ENCODE measurements around the gene EPHB1.
A peak's percentile ranks its signal among the peaks of the same experiment; 100 is the strongest.

The EPHB1 gene

GRCh38 chr3:134809427-134810051 lies 14.5 kb downstream of the EPHB1 start:
- no peak for DNase-seq (ENCODE audit: low spot score)

GRCh38 chr3:134810052-134810435 lies 15.0 kb downstream of the EPHB1 start:
- no peak for DNase-seq (ENCODE audit: low spot score)

- no peak for DNase-seq (ENCODE audit: low spot score)
Measured at GRCh38 chr3:134810850-134811249, 15.8 kb downstream of the EPHB1 start.

GRCh38 chr3:134813618-134814017 lies 18.6 kb downstream of the EPHB1 start:
- DNase-seq (ENCODE audit: low spot score), result no peak

GRCh38 chr3:134815519-134815918 lies 20.5 kb downstream of the EPHB1 start:
- DNase-seq (ENCODE audit: low spot score), result no peak

GRCh38 chr3:134816623-134817022 lies 21.6 kb downstream of the EPHB1 start:
- no peak for DNase-seq (ENCODE audit: low spot score)

- no peak for DNase-seq (ENCODE audit: low spot score)
Measured at GRCh38 chr3:134817297-134817696, 22.2 kb downstream of the EPHB1 start.

GRCh38 chr3:134820994-134821393 lies 25.9 kb downstream of the EPHB1 start:
- no peak for DNase-seq (ENCODE audit: low spot score)

- no peak for DNase-seq (ENCODE audit: low spot score)
Measured at GRCh38 chr3:134822090-134822489, 27.0 kb downstream of the EPHB1 start.

- no peak for DNase-seq (ENCODE audit: low spot score)
Measured at GRCh38 chr3:134823679-134824078, 28.6 kb downstream of the EPHB1 start.

GRCh38 chr3:134824791-134825190 lies 29.7 kb downstream of the EPHB1 start:
- no peak for DNase-seq (ENCODE audit: low spot score)

GRCh38 chr3:134827213-134827612 lies 32.2 kb downstream of the EPHB1 start:
- no peak for DNase-seq (ENCODE audit: low spot score)

- no peak for DNase-seq (ENCODE audit: low spot score)
Measured at GRCh38 chr3:134829721-134830120, 34.7 kb downstream of the EPHB1 start.

GRCh38 chr3:134832585-134832984 lies 37.5 kb downstream of the EPHB1 start:
- DNase-seq (ENCODE audit: low spot score), result no peak

GRCh38 chr3:134833453-134834163 lies 38.5 kb downstream of the EPHB1 start:
- DNase-seq (ENCODE audit: low spot score), result no peak

- DNase-seq (ENCODE audit: low spot score), result no peak
Measured at GRCh38 chr3:134836921-134837320, 41.9 kb downstream of the EPHB1 start.

- DNase-seq (ENCODE audit: low spot score), result no peak
Measured at GRCh38 chr3:134838599-134838998, 43.5 kb downstream of the EPHB1 start.

GRCh38 chr3:134839422-134839821 lies 44.4 kb downstream of the EPHB1 start:
- no peak for DNase-seq (ENCODE audit: low spot score)

- DNase-seq (ENCODE audit: low spot score), result no peak
Measured at GRCh38 chr3:134839990-134840389, 44.9 kb downstream of the EPHB1 start.

GRCh38 chr3:134840459-134840858 lies 45.4 kb downstream of the EPHB1 start:
- DNase-seq (ENCODE audit: low spot score), result no peak

GRCh38 chr3:134846084-134846483 lies 51.0 kb downstream of the EPHB1 start:
- no peak for DNase-seq (ENCODE audit: low spot score)

GRCh38 chr3:134846911-134847317 lies 51.9 kb downstream of the EPHB1 start:
- peak; percentile 89 for DNase-seq (ENCODE audit: low spot score)

GRCh38 chr3:134847349-134847748 lies 52.3 kb downstream of the EPHB1 start:
- no peak for DNase-seq (ENCODE audit: low spot score)

- DNase-seq (ENCODE audit: low spot score), result no peak
Measured at GRCh38 chr3:134849561-134849960, 54.5 kb downstream of the EPHB1 start.

All from GM03348 (cell line).